K562 (cell line): Measurements from ENCODE around the gene SH3BP4. TPM values are rescaled to one million over a fixed set of nuclear protein-coding genes. Genes with fewer than 3 reads are reported as not detected.

Experiments
- ATAC-seq: fragments of 200-7000 bp; cut with Tn5 transposase; 3 replicates; pipeline ENCODE4 v1.9.1; 2020; ENCODE audit warnings: moderate library complexity
- BruUV-seq: library from RNA; stranded (reverse); fragments of 400-500 nt; replicated peaks from 2 replicates; lab custom pipeline; 2021; lab: Mats Ljungman, UMichigan
- CTCF ChIA-PET: fragments of 300-600 bp; formaldehyde crosslinking; extraction: SDS; loops from one replicate; lab custom pipeline; 2021; ENCODE audit warnings: low intra/inter-chr PET ratio; lab: Yijun Ruan, JAX
- POLR2A ChIA-PET: fragments of 300-600, 350-650 bp; sonication (Branson Sonifier 250); formaldehyde crosslinking; extraction: SDS; loops from one replicate; lab custom pipeline; 2021; ENCODE audit warnings: antibody characterized with exemption, inconsistent platforms; lab: Yijun Ruan, JAX
- DNase-seq, 4 experiments: peaks; one replicate each; pipeline versions ENCODE4 v3.0.0 to v3.0.0-alpha.2; 2011 to 2018; ENCODE audit warnings: low spot score in 3 of 4, mixed read lengths in 3 of 4; ENCODE audit errors: extremely low read depth in 1 of 4
- FAIRE-seq: peaks from 2 replicates; lab custom pipeline; 2011; peaks lifted over from hg19 to GRCh38; lab: Jason Lieb, UNC
- H2AFZ ChIP-seq: 2 replicates; pipeline ENCODE4 v1.6.0; 2011; ENCODE audit warnings: low read depth, low read length, control low read depth, inconsistent platforms
- H3K27ac ChIP-seq: fragments of 200-600 bp; 3 replicates; pipeline ENCODE4 v1.8.0; 2011; ENCODE audit warnings: low read depth, mild to moderate bottlenecking, control low read depth, inconsistent platforms, low read length, moderate library complexity, mixed read lengths; ENCODE audit errors: extremely low read depth
- H3K27me3 ChIP-seq, 2 experiments: fragments of 300-600 bp in 1 of 2; 2 replicates in 1 of 2; 3 replicates in 1 of 2; pipeline versions ENCODE4 v1.6.0 to v1.8.0; 2011; ENCODE audit warnings: inconsistent platforms in 2 of 2, low read length in 2 of 2, mild to moderate bottlenecking in 1 of 2, mixed read lengths in 1 of 2, moderate library complexity in 1 of 2; ENCODE audit not compliant: control insufficient read depth in 2 of 2, insufficient read depth in 2 of 2
- H3K36me3 ChIP-seq: fragments of 300-600 bp; 3 replicates; pipeline ENCODE4 v1.8.0; 2011; ENCODE audit warnings: mild to moderate bottlenecking, low read length, inconsistent platforms; ENCODE audit not compliant: control insufficient read depth, insufficient read depth
- H3K4me1 ChIP-seq, 2 experiments: fragments of 200-600 bp in 1 of 2; replicated peaks in 1 of 2; 2 replicates in 1 of 2; 3 replicates in 1 of 2; pipeline versions ENCODE4 v1.5.1 to v1.8.0; 2011; ENCODE audit warnings: inconsistent platforms in 2 of 2, low read length in 2 of 2, mild to moderate bottlenecking in 1 of 2, mixed read lengths in 1 of 2, moderate library complexity in 1 of 2; ENCODE audit not compliant: control insufficient read depth in 2 of 2, insufficient read depth in 2 of 2
- H3K4me2 ChIP-seq: 2 replicates; pipeline ENCODE4 v1.6.1; 2011; ENCODE audit warnings: low read length, control low read depth, inconsistent platforms, mixed read lengths; ENCODE audit not compliant: insufficient read depth
- H3K4me3 ChIP-seq: fragments of 200-600 bp; sonication (generic), shearing (Covaris generic); 2 replicates; pipeline ENCODE4 v1.5.1; 2016; ENCODE audit warnings: control low read depth, inconsistent platforms
- H3K79me2 ChIP-seq: fragments of 200-600 bp; 3 replicates; pipeline ENCODE4 v1.8.0; 2011; ENCODE audit warnings: low read length, inconsistent platforms; ENCODE audit not compliant: control insufficient read depth, insufficient read depth
- H3K9ac ChIP-seq, 2 experiments: 2 replicates each; pipeline versions ENCODE4 v1.6.0 to v1.6.1; 2011; ENCODE audit warnings: low read depth in 2 of 2, low read length in 2 of 2, control low read depth in 1 of 2, inconsistent platforms in 1 of 2, mild to moderate bottlenecking in 1 of 2, mixed read lengths in 1 of 2; ENCODE audit not compliant: insufficient read depth in 1 of 2
- H3K9me1 ChIP-seq: one replicate; pipeline ENCODE4 v1.6.0; 2011; ENCODE audit warnings: inconsistent platforms, mild to moderate bottlenecking, low read length, moderate library complexity; ENCODE audit not compliant: control insufficient read depth, insufficient read depth
- H3K9me3 ChIP-seq: replicated peaks from 2 replicates; pipeline ENCODE4 v1.5.1; 2011; ENCODE audit warnings: low read depth, low read length, inconsistent platforms; ENCODE audit not compliant: control insufficient read depth, insufficient read depth
- H4K20me1 ChIP-seq: replicated peaks from 2 replicates; pipeline ENCODE4 v1.6.1; 2011; ENCODE audit warnings: low read length, inconsistent platforms, mixed read lengths; ENCODE audit not compliant: control insufficient read depth, insufficient read depth
- ADNP ChIP-seq: fragments of 200-800 bp; sonication (Bioruptor generic); IDR thresholded peaks from 2 replicates; pipeline ENCODE4 v1.6.1; 2016; ENCODE audit warnings: missing genetic modification characterization, missing compliant biosample characterization
- BHLHE40 ChIP-seq: IDR thresholded peaks from 2 replicates; pipeline ENCODE4 v1.6.1; 2011; ENCODE audit warnings: low read length, improper control_type of control experiment
- JUN ChIP-seq, 2 experiments: sonication (generic) in 1 of 2; formaldehyde crosslinking in 1 of 2; IDR thresholded peaks; 2 replicates each; pipeline versions ENCODE4 v1.6.1 to v1.8.0; 2012 to 2022; ENCODE audit warnings: borderline replicate concordance in 2 of 2, mild to moderate bottlenecking in 2 of 2, improper control_type of control experiment in 1 of 2, low read depth in 1 of 2, low read length in 1 of 2, missing genetic modification reagents in 1 of 2
- KLF13 ChIP-seq: fragments of 450-650 bp; IDR thresholded peaks from 2 replicates; pipeline ENCODE4 v1.6.1; 2016; ENCODE audit warnings: missing genetic modification characterization, low read depth, mild to moderate bottlenecking, missing compliant biosample characterization, moderate library complexity, borderline replicate concordance
- MTF1 ChIP-seq: fragments of 250-450 bp; sonication (Bioruptor Pico); IDR thresholded peaks from 2 replicates; pipeline ENCODE4 v1.9.0; 2021; ENCODE audit warnings: moderate library complexity, mild to moderate bottlenecking, inconsistent platforms, borderline replicate concordance
- NEUROD1 ChIP-seq: fragments of 150-350 bp; IDR thresholded peaks from 2 replicates; pipeline ENCODE4 v1.6.1; 2014; ENCODE audit warnings: borderline replicate concordance, low read length, low read depth; ENCODE audit not compliant: partially characterized antibody
- SMAD1 ChIP-seq: fragments of 150-350 bp; IDR thresholded peaks from 2 replicates; pipeline ENCODE4 v1.6.1; 2014; ENCODE audit warnings: low read length, low read depth; ENCODE audit not compliant: partially characterized antibody
- SREBF2 ChIP-seq: sonication (generic); formaldehyde crosslinking; IDR thresholded peaks from 2 replicates; pipeline ENCODE4 v1.4.0; 2020; ENCODE audit warnings: mild to moderate bottlenecking, missing genetic modification reagents
- STAT6 ChIP-seq: sonication (generic); formaldehyde crosslinking; IDR thresholded peaks from 2 replicates; pipeline ENCODE4 v1.8.1; 2023; ENCODE audit warnings: mild to moderate bottlenecking, missing genetic modification reagents
- TAF15 ChIP-seq: fragments of 200-400 bp; formaldehyde crosslinking; IDR thresholded peaks from 2 replicates; pipeline ENCODE4 v1.6.1; 2017; ENCODE audit warnings: mild to moderate bottlenecking, low read depth, low read length, moderate library complexity
- ZNF282 ChIP-seq: sonication (generic); formaldehyde crosslinking; IDR thresholded peaks from 2 replicates; pipeline ENCODE4 v1.8.1; 2023; ENCODE audit warnings: missing genetic modification reagents
- whole genome bisulfite sequencing: fragments of 100-300 bp; shearing (Covaris generic); methylation state at CpG from one replicate; pipeline ENCODE4 v1.1.6; 2016; ENCODE audit warnings: low coverage, mixed read lengths; ENCODE audit not compliant: insufficient coverage; ENCODE audit errors: missing lambda C conversion rate; 5-methylcytosine and 5-hydroxymethylcytosine counted together
- in situ Hi-C: fragments of 300-500 bp; cut with MboI; formaldehyde crosslinking; loops from 4 replicates; pipeline ENCODE4 v1.15.0; 2018; ENCODE audit warnings: inconsistent platforms, mixed read lengths
- intact Hi-C: fragments of 100-400 bp; cut with micrococcal nuclease; formaldehyde crosslinking; loops from 2 replicates; pipeline ENCODE4 v1.14.2; 2022
- polyA plus RNA-seq, 8 experiments: library from polyadenylated mRNA; depleted of rRNA in 4 of 8; stranded (reverse) in 5 of 8; unstranded in 3 of 8; fragments of >200 nt; fragmentation: Nextera tagmentation in 2 of 8; fragmentation: Illumina TruSeq in 1 of 8; extraction: Ambion mirVana in 2 of 8; extraction: Trizol in 1 of 8; gene quantifications; 2 replicates each; pipeline versions ENCODE4 v1.2.1 to v1.2.3, GENCODE V29; 2011 to 2014; ENCODE audit warnings: inconsistent platforms in 1 of 8, missing spikeins in 1 of 8
- total RNA-seq, 7 experiments: library from RNA; depleted of rRNA in 6 of 7; stranded (reverse); fragments of >200 nt in 6 of 7; fragmentation: Illumina TruSeq in 2 of 7; extraction: Trizol in 2 of 7; gene quantifications; 2 replicates each; pipeline versions ENCODE4 v1.2.1 to v1.2.3, GENCODE V29; 2011 to 2021; ENCODE audit warnings: low replicate concordance in 1 of 7

The SH3BP4 gene
- total and polyA plus RNA-seq, 9 of the 15 experiments (the other 6 are each of a cell fraction or from before 2014, with no cell fraction given) = 0.03 to 0.28 (median 0.27) TPM; not detected in 6

GRCh38 chr2:234975611-234976010, 23.8 kb downstream of the SH3BP4 start:
- no peaks in the 10 kb centered on the region for H3K36me3 ChIP-seq
- in situ Hi-C loops (no loop called here), intact Hi-C loops (no loop called here)
- no peak overlapping the region for H2AFZ ChIP-seq
- CTCF ChIA-PET = no interaction called here
- H3K27me3 ChIP-seq = peaks cover 0 to 41% of the 10 kb centered on the region in 2 experiments; a peak in 2 of 5 replicates
- no peak overlapping the region for H3K27ac ChIP-seq
- POLR2A ChIA-PET = no interaction called here
- no peaks in the 10 kb centered on the region for H3K9me1 ChIP-seq
- no peak overlapping the region for H3K4me2 ChIP-seq
- BruUV-seq = no TSS peak
- H3K9ac ChIP-seq = no peak overlapping the region
- no peaks in the 10 kb centered on the region for H3K79me2 ChIP-seq
- ATAC-seq (no peak), DNase-seq (no peak), FAIRE-seq (no peak)
- H3K4me3 ChIP-seq = no peak overlapping the region
- H3K9me3 ChIP-seq = no peaks in the 10 kb centered on the region
- no peaks in the 10 kb centered on the region for H3K4me1 ChIP-seq
- TF ChIP-seq KLF13 = no peak
- no peak for TF ChIP-seq STAT6 (CRISPR knock-in tag)
- no peak for TF ChIP-seq BHLHE40
- TF ChIP-seq TAF15 = no peak
- TF ChIP-seq JUN (IDR thresholded peaks at IDR 0.05; ENCODE audit: borderline replicate concordance, low read depth, low read length) = no peak
- no peak for TF ChIP-seq JUN (CRISPR knock-in tag; IDR thresholded peaks at IDR 0.05; ENCODE audit: borderline replicate concordance)
- no peak for TF ChIP-seq MTF1 (CRISPR knock-in tag)
- no peak for TF ChIP-seq ADNP
- TF ChIP-seq NEUROD1 = no peak
- TF ChIP-seq SREBF2 (CRISPR knock-in tag) = no peak
- TF ChIP-seq SMAD1 = no peak
- TF ChIP-seq ZNF282 (CRISPR knock-in tag) = no peak
- H4K20me1 ChIP-seq = no peaks in the 10 kb centered on the region
- WGBS = 0% methylated on average over 1 of the region's 1 CpG
